Right lobe of liver (tissue), 6 donors: ENCODE data around the gene PERM1. TPM values are rescaled to one million over a fixed set of nuclear protein-coding genes. Genes with fewer than 3 reads are reported as not detected.
A peak's percentile ranks its signal among the peaks of the same experiment; 100 is the strongest.

Experiments
- ATAC-seq, 4 donors: fragments of 200-7000 bp; cut with Tn5 transposase; one replicate each; pipeline ENCODE4 v1.9.1; 2020; ENCODE audit warnings: mild to moderate bottlenecking in 4 of 4, moderate library complexity in 4 of 4
- DNase-seq, 3 donors: peaks; one replicate each; pipeline ENCODE4 v3.0.0-alpha.2; 2020
- H3K27ac ChIP-seq, 3 donors: fragments of 200-600 bp; one replicate each; pipeline ENCODE4 v1.8.0; 2022
- H3K27me3 ChIP-seq, 2 donors: fragments of 200-600 bp; one replicate each; pipeline ENCODE4 v1.8.0; 2022
- H3K36me3 ChIP-seq, 4 donors: fragments of 200-600 bp; sonication (generic) in 1 of 4; one replicate each; pipeline versions ENCODE4 v1.5.1 to v1.8.0; 2017 to 2022; ENCODE audit warnings: control low read depth in 1 of 4
- H3K4me1 ChIP-seq, 4 donors: fragments of 200-600 bp; sonication (generic) in 1 of 4; one replicate each; pipeline versions ENCODE4 v1.5.1 to v1.8.0; 2017 to 2022; ENCODE audit warnings: control low read depth in 1 of 4
- H3K4me3 ChIP-seq, 3 donors: fragments of 200-600 bp; one replicate each; pipeline ENCODE4 v1.8.0; 2022
- H3K9me3 ChIP-seq, 4 donors: fragments of 200-600 bp; sonication (generic) in 1 of 4; one replicate each; pipeline versions ENCODE4 v1.5.1 to v1.8.0; 2017 to 2022; ENCODE audit warnings: control low read depth in 1 of 4
- CTCF ChIP-seq, 4 donors: fragments of 200-600 bp in 3 of 4; fragments of 450-650 bp in 1 of 4; IDR thresholded peaks; one replicate each; pipeline versions ENCODE4 v1.5.1 to v1.8.0; 2016 to 2022; ENCODE audit warnings: antibody characterized with exemption in 4 of 4, mild to moderate bottlenecking in 2 of 4
- POLR2A ChIP-seq: fragments of 450-650 bp; IDR thresholded peaks from one replicate; pipeline ENCODE4 v1.6.1; 2017; ENCODE audit warnings: antibody characterized with exemption, mild to moderate bottlenecking
- WGBS: methylation state at CpG from one replicate; pipeline ENCODE4 v1.1.6; 2018; ENCODE audit warnings: low coverage, low lambda C conversion rate; ENCODE audit not compliant: insufficient coverage; ENCODE audit errors: missing lambda C conversion rate; 5-methylcytosine and 5-hydroxymethylcytosine counted together
- intact Hi-C, 2 donors: fragments of 100-400 bp; cut with DNase I; formaldehyde crosslinking; loops; one replicate each; pipeline versions ENCODE4 v1.11.2 to v1.14.1; 2022
- total RNA-seq, 6 experiments: library from RNA; depleted of rRNA in 2 of 6; stranded (reverse); fragments of >200 nt in 2 of 6; fragmentation: NEBNext Ultra II Directional in 3 of 6; extraction: Animal tissue kit (Norgen Biotek cat#: 25700) in 3 of 6; gene quantifications; one replicate each; pipeline versions ENCODE4 v1.1.0 to v1.2.4, GENCODE V29; 2016 to 2023
- donor health status: DM: no; HTN: yes; CAD: no.
- donor health status: DM: no; HTN: no; CAD: no.
- donor health status: DM: no; HTN: no; CAD: no.
- donor health status: DM: no; HTN: yes; CAD: no.
- donor health status: DM: no; HTN: yes; CAD: no.

PERM1 gene
- total RNA-seq, 6 experiments from 2014 or later = 0.18 to 0.46 (median 0.28) TPM; not detected in 2

GRCh38 chr1:1000357-1001056 lies 18.6 kb upstream of the PERM1 start:
- TF ChIP-seq POLR2A (peak; percentile 10), CTCF (IDR thresholded peaks at IDR 0.05) (no peak)
- ATAC-seq (peak; percentile 30 to 45 (median 38)), DNase-seq (peak; percentile 70 to 79 (median 75))
- intact Hi-C loops = no loop called here
- Histone ChIP-seq H3K27ac (peak overlapping the region; percentile 76 to 92 (median 80)), H3K36me3 (no peaks in the 10 kb centered on the region), H3K9me3 (no peaks in the 10 kb centered on the region), H3K4me3 (peak overlapping the region; percentile 50 to 67 (median 58)), H3K27me3 (peaks cover 6 to 14% of the 10 kb centered on the region in 2 donors), H3K4me1 (peaks cover 0 to 44% (median 5%) of the 10 kb centered on the region in 4 donors)
- WGBS = 6% methylated on average over 6 of the region's 75 CpGs

GRCh38 chr1:999725-1000356 lies 17.9 kb upstream of the PERM1 start, which contains the start of gene HES4:
Gene HES4, minus strand, starts transcription at chr1:1000097. Its CDS starts 124 bp downstream, at chr1:999973.
- Histone ChIP-seq H3K27me3 (peaks cover 6 to 14% of the 10 kb centered on the region in 2 donors), H3K27ac (peak within 1 kb of the TSS; percentile 76 to 92 (median 80))
- TF ChIP-seq POLR2A (peak; percentile 91), CTCF (IDR thresholded peaks at IDR 0.05) (no peak)

GRCh38 chr1:998995-999724 lies 17.3 kb upstream of the PERM1 start:
- TF ChIP-seq POLR2A = no peak
- peak in 1 of 4 donors; percentile 6 for TF ChIP-seq CTCF (IDR thresholded peaks at IDR 0.05)
- peaks cover 0 to 34% (median 0%) of the 10 kb centered on the region in 4 donors for H3K4me1 ChIP-seq
- H3K9me3 ChIP-seq = no peaks in the 10 kb centered on the region
- H3K27me3 ChIP-seq = peaks cover 6 to 14% of the 10 kb centered on the region in 2 donors
- peak; percentile 46 to 57 (median 46) for DNase-seq
- intact Hi-C loops = no loop called here
- no peaks in the 10 kb centered on the region for H3K36me3 ChIP-seq
- no peak for ATAC-seq
- H3K27ac ChIP-seq = peak overlapping the region in 2 of 3 donors; percentile 76 to 92
- no CpG with 5 or more reads among the region's 86 CpGs for WGBS
- H3K4me3 ChIP-seq = peak overlapping the region; percentile 37 to 58 (median 50)

More at GRCh38 chr1:999725-1000356, 17.9 kb upstream of the PERM1 start, which contains the start of gene HES4:
- 0% methylated on average over 1 of the region's 95 CpGs for WGBS
- H3K36me3 ChIP-seq = no peaks in the 10 kb centered on the region
- ATAC-seq (peak; percentile 73 to 81 (median 79)), DNase-seq (peak; percentile 87 to 92 (median 89))
- H3K4me3 ChIP-seq = peak within 1 kb of the TSS; percentile 50 to 67 (median 58)
- H3K9me3 ChIP-seq = no peaks in the 10 kb centered on the region
- intact Hi-C loops = no loop called here
- peaks cover 0 to 38% (median 2%) of the 10 kb centered on the region in 4 donors for H3K4me1 ChIP-seq

- TF ChIP-seq CTCF (IDR thresholded peaks at IDR 0.05) (no peak), POLR2A (no peak)
- WGBS = no CpG with 5 or more reads among the region's 27 CpGs
- intact Hi-C loops = no loop called here
- peak overlapping the region in 2 of 3 donors; percentile 37 to 58 for H3K4me3 ChIP-seq
- peaks cover 6 to 14% of the 10 kb centered on the region in 2 donors for H3K27me3 ChIP-seq
- H3K9me3 ChIP-seq = no peaks in the 10 kb centered on the region
- H3K36me3 ChIP-seq = no peaks in the 10 kb centered on the region
- H3K4me1 ChIP-seq = peaks cover 0 to 34% (median 0%) of the 10 kb centered on the region in 4 donors
- no peak overlapping the region for H3K27ac ChIP-seq
- DNase-seq = no peak
- ATAC-seq = no peak
These were observed 16.8 kb upstream of the PERM1 start for GRCh38 chr1:998745-998994.
